SHP77 (cell line): Measurements from ENCODE around the gene TAS2R41.

ENCODE experiments used
- DNase-seq, 2 experiments: peaks; one replicate each; lab custom pipeline; 2025; lab: John Stamatoyannopoulos, UW

Gene TAS2R41

DNA sequence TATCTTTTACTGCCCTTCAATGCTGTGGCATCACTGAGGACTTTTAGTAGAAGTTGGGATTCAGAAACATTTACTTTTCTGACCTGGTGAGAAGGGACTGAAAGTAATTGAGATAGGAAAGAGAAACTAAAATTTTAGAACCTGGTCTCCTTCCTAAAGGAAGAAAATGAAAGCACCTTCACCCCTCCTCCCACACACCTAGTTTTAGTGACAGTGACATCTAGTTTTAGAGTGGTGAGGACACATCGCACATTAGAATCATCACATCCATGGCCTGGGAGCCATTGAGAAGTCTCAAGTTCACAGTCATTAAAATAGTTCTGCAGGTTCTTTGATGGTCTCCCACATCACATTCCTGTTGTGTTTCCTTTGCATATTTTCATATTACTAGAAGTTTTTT lies 16.1 kb downstream of the TAS2R41 start:
- DNase-seq, result no peak

DNA sequence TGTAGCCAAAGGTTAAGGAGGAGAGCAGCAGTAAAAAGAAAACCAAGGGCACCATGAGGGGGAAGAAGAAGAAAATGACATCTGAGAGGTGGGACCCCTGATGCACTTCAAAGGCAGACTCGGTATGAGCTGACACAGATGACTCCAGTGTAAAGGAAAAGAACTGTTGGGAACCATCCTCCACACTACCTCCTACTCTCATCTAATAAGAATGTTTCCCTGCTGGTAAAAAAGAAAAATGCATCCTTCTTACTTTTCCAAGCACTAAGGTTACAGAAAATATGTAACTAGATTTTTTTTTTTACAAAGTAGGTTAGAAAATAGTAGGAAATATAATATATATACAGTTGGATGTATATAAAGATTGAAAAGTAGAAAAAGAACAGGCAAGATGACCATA lies 16.9 kb downstream of the TAS2R41 start:
- no peak for DNase-seq

DNA sequence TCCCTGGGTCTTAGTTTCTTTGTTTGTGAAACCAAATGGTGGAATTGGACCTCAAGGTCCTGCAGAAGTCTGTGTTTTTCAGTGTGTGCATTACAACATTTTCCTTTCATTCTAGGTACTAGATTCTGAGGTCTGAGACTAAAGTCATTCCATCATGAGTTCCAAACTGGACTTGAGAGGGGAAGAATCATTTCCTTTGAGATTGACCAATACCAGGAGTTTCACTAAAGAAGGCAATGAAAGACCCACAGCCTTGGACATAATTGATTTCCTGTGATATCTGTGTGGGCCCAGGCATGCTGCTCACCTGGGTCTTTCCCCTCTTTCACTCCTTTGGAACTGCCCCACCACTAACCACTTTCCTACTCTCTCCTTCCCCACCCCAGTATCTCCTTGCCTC lies 18.2 kb downstream of the TAS2R41 start:
- no peak for DNase-seq

DNA sequence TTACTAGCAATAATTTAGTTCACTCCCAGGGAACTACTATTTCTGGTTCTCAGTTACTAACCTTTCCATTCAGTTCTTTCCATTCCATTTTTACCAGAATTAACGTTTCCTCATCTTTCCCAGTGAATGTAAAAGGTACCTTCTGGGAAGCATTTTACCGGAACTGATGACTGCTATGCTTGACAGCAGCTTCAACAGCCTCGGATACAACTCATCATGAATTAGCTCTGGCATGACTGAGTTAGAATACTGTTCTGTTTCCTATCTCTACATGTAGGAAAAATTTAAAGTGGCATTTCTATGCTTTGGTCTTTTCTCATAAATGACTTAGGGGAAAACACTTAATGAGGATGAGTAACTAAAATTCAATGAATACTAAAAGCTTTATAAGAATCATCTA lies 18.6 kb downstream of the TAS2R41 start:
- DNase-seq, result no peak

DNA sequence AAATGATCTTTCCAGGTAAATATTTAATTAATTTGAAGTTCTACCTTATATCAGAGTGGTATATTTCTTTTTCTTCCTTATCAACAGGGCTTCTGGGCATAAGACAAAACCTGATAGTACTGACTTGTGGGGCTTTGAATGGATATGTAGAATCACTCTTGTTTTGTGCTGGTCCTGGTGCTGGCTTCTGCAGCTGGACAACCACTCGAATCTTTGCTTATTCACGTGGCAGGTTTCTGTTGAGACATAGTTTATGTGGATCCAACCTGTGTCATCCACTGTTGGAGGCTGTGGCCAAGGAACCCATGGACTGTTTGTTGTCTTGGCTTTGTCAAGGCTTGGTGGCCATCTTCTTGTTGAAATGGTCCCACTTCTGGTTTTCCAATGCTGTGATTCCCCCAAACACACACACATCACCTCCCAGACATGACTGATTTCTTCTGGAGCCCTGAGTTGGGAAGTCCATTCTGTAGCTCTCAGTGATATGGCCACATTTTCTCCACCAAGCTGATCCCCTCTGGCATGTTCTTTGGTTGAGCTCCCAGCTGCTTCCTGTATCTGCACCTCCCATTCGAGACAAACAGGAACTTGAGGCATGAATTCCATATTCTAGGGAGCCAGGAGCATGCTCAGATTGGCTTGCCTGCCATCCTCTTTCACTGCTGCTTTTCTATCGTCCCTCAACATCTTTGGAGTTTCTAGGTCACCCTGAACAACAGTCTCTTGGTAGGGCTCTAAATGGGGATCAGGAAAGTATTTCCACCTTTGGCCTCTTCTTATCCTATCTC lies 19.5 kb downstream of the TAS2R41 start:
- DNase-seq, result no peak

DNA sequence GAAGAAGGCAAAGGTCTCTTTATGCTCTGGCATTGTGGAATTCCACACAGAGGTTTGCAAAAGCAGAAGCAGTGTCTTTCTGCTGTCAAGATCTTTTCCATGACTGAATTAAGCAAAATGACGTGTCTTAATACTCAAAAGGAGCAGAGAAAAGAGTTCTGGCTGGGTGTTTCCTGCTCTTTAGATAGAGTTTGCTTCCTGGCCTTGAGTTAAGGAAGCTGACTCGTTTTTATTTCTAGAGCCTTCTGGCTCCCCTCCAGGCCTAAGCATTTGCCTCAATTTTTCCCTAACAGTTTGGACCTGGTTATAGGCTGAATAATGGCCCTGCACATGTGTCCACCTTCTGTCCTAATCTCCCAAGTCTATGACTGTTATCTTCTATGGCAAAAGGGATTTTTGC lies 21.6 kb downstream of the TAS2R41 start:
- no peak for DNase-seq

DNA sequence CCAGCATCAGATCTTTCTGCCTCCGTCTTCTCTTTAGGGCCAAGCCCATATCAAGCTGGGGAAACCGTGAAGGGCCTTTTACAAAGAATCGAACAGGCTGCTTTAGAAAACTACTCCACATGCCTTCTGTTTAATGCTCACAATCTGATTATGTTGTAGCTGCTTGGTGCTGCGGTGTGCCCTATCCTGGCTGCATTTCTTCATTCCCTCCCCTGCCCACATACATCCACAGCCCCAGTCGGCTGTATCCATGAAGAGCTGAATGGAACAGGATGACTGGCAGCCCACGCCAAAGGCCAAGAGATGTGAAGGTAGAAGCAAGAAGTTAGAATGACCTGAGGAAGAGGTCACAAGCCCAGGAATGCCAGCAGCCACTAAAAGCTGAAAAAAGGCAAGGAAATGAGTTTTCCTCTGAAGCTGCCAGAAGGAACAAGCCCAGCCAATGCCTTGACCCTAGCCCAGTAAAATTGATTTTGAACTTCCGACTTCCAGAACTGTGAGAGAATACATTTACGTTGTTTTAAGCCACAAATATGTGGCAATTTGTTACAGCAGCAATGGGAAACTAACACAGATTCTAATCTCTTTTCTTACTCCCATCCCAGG lies 22.2 kb downstream of the TAS2R41 start:
- no peak for DNase-seq

DNA sequence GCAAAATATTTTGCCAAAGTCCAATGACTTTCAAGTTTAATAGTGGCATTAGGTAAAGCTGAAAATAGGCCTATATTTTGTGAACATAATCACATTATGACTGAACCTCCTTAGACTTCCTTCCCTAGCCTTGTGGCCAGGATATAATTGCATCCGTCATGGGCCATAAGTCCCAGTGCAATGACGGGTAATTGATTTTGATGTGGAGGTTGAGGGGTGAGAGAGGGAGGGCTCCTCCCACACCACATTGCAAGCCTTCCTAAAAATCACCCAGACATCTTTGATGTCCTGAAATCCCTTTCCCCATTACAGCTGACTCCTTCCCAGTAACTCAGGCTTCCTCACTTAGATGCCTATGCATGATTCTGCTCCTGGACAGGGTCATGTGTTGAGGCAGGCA lies 25.6 kb downstream of the TAS2R41 start:
- no peak for DNase-seq

DNA sequence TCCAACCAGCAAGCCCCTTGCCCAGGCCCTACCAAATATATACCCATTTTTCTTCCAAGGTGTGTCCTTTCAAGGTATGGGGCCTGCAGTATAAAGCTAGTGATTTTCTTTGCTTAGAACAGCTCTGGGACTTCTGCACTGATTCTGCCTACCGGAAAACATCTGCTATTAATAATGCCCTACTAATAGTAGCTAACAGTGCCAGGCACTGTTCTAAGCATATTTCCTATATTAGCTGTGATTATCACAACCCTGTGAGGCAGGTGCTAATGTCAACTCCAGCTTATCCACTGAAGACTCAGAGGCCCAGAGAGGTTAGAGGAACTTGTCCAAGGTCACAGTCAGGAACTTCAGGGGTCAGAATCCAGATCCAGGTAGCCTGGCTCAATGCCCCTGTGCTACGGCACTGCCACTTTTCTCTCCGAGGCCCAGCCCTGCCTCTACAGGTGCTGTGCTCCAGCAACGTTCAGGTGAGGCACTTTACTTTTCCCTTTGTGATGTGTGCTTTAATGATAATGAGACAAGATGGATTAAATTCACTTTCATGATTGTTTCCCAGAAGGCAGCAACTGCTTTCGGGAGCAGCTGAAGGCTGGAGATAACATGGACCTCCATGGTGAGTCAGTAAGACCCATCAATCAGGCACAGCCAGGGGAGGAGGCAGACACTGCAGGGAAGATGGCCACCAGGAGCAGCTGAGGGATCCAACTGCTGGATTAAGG lies 26.7 kb downstream of the TAS2R41 start:
- no peak for DNase-seq

DNA sequence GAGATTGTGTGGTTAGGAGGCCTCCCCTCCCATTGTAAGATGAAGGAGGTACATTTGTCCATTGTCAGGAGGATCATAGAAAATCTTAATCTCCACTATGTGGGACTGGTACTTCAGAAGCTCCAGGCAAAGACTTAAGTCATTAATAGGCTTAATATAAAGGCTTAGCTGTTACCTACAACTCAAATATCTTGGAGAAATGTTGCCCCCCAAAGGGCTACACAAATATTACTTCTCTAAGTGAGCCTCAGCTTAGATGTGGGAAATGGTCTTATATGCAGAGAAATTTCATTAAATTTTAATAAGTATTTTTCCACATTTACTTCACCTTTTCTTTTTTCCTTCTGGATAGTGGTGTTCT lies 27.2 kb downstream of the TAS2R41 start:
- no peak for DNase-seq

DNA sequence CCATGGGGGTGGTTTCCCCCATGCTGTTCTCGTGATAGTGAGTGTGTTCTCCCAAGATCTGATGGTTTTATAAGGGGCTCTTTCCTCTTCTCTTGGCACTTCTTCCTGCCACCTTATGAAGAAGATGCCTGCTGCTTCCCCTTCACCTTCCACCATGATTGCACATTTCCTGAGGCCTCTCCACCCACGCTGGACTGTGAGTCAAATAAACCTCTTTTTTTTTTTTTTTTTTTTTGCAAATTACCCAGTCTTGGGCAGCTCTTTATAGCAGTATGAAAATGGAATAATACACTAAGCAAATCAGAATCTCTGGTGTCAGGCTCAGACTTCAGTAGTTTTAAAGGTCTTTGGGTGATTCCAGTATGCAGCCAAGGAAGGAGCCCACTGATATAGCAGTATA lies 28.2 kb downstream of the TAS2R41 start:
- DNase-seq, result no peak

DNA sequence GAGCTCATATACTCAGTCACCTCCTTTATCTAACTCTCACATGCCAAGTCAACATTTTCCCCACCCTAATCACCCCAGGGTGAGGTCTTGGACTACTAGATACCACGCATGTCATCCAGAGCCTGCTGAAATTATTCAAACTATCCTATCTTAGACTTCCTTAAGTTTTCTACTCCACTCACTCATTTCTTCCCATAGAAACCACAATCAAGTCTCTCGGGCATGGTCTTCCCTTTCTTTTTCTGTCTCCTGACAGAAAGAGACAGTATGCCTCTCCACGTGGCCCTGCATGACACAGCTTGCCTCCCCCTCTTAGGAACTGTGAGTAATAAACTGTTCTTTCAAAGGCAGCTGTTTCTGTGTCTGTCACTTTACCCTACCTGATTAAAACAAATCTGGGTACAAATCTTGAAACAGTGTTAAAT lies 29.4 kb downstream of the TAS2R41 start:
- DNase-seq, result no peak

DNA sequence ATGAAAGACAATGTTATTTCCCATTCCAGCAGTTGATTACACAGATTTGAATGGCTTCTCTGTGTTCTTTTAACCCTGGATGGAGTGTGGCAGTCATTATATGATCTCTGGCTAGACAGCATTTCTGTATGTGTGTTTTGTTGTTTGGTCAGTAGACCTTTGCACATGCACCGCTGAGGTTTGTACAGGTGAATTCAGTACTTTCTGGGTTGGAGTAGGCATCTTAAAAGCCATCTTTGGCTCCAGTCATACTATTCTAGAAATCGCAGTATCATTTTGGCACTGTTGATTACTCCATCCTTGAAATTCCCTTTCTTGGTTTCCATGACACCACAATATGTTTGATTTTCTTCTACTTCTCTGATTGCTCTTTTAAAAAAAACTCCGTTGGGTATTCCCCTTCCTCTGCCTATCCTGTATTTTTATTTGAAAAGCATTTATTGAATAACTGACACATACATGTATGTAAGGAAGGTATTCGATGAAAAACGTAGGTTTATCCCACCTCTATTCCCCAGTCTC lies 29.9 kb downstream of the TAS2R41 start:
- DNase-seq, result no peak

DNA sequence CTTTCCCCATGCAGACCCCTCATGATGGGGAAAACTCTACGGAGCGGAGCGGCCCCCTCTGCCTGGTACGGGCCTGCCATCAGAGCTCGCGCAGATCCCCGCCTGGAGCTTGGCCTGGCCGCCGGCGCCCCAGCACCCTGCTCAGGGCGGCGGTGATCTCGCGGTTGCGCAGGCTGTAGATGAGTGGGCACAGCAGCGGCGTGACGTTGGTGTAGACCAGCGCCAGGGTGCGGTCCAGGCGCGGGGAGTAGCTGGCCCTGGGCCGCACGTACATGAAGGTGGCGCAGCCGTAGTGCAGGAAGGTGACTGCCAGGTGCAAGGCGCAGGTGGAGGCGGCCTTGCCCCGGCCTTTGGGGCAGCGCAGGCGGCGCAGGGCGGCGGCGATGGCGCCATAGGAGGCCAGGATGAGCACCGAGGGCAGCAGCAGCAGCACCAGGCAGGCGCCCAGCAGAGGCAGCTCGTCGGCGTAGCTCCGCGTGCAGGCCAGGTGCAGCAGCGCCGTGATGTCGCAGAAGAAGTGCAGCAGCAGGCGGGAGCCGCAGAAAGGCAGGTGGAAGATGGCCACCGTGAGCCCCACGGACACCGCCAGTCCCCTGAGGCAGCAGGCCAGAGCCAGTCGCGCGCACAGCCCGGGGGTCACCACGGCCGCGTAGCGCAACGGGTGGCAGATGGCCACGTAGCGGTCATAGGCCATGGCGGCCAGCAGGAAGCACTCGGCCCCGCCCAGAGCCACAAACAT lies 33.4 kb downstream of the TAS2R41 start:
- no peak for DNase-seq

DNA sequence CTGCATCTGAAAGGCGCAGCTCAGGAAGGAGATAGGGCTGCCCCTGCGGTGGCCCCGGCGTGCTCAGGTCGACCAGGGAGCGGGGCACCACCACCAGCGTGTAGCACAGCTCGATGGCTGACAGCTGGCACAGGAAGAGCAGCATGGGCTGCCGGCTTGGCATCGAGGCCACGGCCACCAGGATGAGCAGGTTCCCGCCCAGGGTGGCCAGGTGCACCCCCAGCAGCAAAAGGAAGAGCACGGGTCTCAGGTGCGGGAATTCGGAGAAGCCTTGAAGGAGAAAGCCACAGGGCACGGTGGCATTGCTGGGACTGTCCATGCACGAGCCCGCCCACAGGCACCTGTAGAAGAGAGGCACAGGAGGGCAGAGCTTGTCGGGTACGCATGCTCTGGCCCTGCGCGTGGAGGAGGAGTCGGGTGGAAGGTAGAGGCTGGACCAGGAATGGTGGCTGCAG lies 33.9 kb downstream of the TAS2R41 start:
- DNase-seq, result no peak

DNA sequence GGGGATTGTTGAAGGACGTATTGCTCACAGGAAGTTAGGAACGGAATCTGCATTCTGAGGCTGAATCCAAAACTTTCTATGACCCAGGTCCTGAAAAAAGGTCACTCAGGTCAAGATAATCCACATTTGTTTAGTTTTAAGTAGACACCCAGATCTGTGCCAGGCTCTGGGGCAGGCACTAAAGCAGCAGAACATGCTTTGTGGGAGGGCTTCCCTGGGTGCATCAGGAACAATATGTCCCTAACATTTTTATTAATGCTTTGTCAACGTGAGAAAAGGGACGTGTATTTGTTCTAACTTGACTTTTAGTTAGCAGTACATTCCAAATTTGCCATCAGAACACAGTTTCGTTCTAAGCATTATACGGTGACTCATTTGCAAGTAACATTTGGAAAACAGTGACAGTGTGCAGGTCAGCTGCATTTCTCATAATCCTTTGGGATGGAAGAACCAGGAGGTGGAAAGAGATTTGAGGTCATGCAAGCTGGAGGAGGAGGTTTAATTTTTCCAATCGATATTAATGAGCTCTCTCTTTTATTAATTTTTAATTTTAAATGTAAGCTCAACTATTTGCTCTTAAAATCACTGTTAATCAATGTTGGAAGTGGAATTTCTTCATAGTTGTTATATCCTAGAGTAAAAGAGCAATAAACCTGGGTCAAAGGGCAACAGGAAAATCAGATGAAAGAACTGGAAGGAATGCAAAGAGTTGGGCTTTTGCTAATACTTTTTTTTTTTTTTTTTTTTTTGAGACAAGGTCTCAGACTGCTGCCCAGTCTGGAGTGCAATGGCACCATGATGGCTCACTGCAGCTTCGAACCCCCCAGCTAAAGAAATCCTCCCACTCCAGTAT lies 35.0 kb downstream of the TAS2R41 start:
- no peak for DNase-seq

DNA sequence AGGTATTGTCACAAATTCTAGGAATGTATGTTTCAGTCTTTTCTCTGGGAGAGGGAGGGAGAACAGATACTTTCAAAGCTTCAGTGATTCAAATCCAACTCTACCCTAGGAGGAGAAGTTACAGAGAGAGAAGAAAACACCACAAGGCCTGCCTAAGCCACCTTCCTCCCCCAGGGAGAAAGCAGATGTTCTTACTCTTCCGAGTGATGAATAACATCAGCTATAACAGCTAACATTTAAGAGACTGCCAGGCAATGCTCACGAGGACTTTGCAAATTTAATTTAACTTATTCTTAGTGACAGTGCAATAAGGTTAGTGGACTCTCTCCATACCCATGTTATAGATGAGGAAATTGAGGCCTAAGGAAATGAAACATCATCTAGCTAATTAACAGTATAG lies 36.8 kb downstream of the TAS2R41 start:
- DNase-seq, result no peak

DNA sequence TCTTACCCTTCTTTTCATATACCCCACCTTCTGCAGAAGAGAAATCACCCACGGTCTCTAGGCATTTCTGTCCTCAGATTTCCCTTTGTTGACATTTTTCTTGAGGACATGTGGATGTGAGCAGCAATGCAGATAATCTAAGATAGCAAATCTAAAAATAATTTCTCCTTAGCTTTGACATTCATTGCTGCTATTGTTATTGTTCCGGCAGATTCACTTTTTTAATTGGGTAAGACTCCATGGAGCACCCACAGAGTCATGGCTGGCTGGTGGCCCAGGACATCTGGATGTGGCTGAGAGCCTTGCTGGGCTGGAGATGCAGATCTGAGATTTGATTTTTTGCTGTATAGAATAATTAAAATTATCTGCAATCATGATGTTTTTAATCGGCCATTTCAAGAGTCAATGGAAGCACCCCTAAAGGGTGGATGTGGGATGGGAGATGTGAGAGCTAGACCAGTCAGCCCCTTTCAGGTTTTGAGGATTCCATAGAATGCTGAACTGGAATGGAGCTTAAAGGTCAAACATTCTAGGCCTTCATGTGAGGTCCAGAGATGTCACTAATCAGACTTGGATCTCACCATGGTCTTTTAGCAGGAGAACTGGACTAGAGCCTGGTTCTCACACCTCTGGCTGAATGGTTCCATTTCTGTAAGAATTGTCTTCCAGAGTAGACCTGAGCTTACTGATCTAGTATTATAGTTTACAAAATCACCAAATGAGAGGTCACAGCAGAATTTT lies 37.5 kb downstream of the TAS2R41 start:
- no peak for DNase-seq

DNA sequence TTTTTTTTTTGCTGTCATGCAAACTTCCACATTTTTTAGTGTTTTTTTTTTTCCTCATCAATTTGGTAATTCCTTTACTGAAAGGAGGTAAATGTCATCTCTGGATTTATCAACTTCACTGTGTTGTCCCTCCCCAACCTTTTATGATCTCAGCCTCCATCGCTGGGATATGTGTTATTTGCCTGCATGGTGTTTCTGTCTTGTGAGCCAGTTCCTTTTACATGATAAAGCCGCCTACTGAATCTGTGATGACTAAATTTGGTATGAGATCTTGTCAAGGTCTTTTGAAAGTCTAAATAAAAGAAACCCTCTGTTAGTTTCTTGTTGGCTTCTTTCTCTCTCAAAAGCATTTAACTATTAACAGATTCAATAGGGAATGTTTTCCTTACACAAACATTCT lies 39.3 kb downstream of the TAS2R41 start:
- DNase-seq, result no peak

DNA sequence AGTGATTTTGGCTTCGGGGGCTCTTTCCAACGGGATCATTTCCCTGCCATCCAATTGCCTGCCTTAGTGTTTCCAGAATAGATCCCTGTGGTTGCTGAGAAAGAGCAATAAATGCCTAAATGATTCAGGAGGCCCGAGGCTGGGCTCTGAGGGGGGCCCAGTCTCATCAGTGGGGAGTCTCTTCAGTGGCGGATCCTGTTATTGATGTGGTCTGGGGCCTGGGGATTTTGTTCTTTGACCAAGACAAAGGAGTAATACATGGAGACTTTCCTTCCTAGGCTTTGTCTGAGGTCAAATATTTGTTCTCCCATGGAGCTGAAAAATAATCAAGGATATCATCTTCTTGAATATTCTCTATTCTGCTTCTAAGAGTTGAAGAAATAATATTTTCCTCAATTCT lies 40.8 kb downstream of the TAS2R41 start:
- DNase-seq, result no peak

DNA sequence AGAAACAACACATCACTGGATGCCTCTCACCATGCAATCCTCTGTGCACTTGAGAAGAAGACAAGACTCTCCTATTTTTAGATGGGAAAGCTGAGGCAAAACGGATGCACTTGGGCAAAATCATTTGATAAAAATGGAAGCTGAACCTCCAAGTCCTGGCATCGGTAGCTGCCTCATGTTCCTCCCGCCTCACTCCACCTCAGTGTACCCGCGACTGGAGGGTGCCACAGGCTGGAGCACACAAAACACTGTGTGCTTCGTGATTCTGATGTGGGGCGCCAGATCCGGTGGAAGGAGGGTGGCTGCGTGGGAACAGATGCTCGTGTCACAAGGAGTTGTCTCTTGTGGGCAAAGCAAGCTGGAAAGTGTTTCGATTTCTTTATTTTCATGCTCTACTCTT lies 41.3 kb downstream of the TAS2R41 start:
- no peak for DNase-seq
